ENCODE data around the gene TMC4.
"Not testable (repeated sequence)": the region's sequence is repeated elsewhere in the genome, so short reads cannot be mapped to it uniquely, and the experiment has no call there.

The TMC4 gene

GRCh38 chr19:54189145-54189734 lies 16.3 kb upstream of the TMC4 start, which contains the start of gene MBOAT7:
Gene MBOAT7, minus strand, starts transcription at chr19:54189580. Its CDS starts 1,072 bp downstream, at chr19:54188508.
- DNase-seq = no peak
- peak within 1 kb of the TSS; percentile 99 for H3K27ac ChIP-seq
- H3K4me3 ChIP-seq (ENCODE audit: low read depth, low read length) = peak within 1 kb of the TSS; percentile 81
- no peaks in the 10 kb centered on the region for H3K27me3 ChIP-seq (ENCODE audit: insufficient read depth, low read depth, severe bottlenecking)
- H3K9me3 ChIP-seq (ENCODE audit: severe bottlenecking) = no peaks in the 10 kb centered on the region
- 0 out of 2 replicates have a peak, but pooled peaks have one; percentile 45 for TF ChIP-seq CTCF (IDR thresholded peaks at IDR 0.05; ENCODE audit: low read depth, low read length)
- H3K36me3 ChIP-seq = peaks cover 25% of the 10 kb centered on the region

GRCh38 chr19:54188215-54188871 lies 15.4 kb upstream of the TMC4 start:
- DNase-seq = no peak
- peak overlapping the region; percentile 49 for H3K4me3 ChIP-seq (ENCODE audit: low read depth, low read length)
- peak overlapping the region; percentile 91 for H3K27ac ChIP-seq
- peaks cover 16% of the 10 kb centered on the region for H3K36me3 ChIP-seq
- no peaks in the 10 kb centered on the region for H3K27me3 ChIP-seq (ENCODE audit: insufficient read depth, low read depth, severe bottlenecking)
- H3K9me3 ChIP-seq (ENCODE audit: severe bottlenecking) = no peaks in the 10 kb centered on the region
- TF ChIP-seq CTCF (IDR thresholded peaks at IDR 0.05; ENCODE audit: low read depth, low read length) = no peak

- H3K9me3 ChIP-seq (ENCODE audit: severe bottlenecking) = no peaks in the 10 kb centered on the region
- H3K27me3 ChIP-seq (ENCODE audit: insufficient read depth, low read depth, severe bottlenecking) = no peaks in the 10 kb centered on the region
- H3K27ac ChIP-seq = no peak overlapping the region
- H3K36me3 ChIP-seq = peaks cover 12% of the 10 kb centered on the region
- DNase-seq = no peak
- no peak for TF ChIP-seq CTCF (IDR thresholded peaks at IDR 0.05; ENCODE audit: low read depth, low read length)
- no peak overlapping the region for H3K4me3 ChIP-seq (ENCODE audit: low read depth, low read length)
These were observed 14.0 kb upstream of the TMC4 start for GRCh38 chr19:54186934-54187381.

GRCh38 chr19:54186351-54186750 lies 13.4 kb upstream of the TMC4 start:
- H3K27ac ChIP-seq = no peak overlapping the region
- DNase-seq = no peak
- peaks cover 12% of the 10 kb centered on the region for H3K36me3 ChIP-seq
- no peak overlapping the region for H3K4me3 ChIP-seq (ENCODE audit: low read depth, low read length)
- no peak for TF ChIP-seq CTCF (IDR thresholded peaks at IDR 0.05; ENCODE audit: low read depth, low read length)
- no peaks in the 10 kb centered on the region for H3K27me3 ChIP-seq (ENCODE audit: insufficient read depth, low read depth, severe bottlenecking)
- no peaks in the 10 kb centered on the region for H3K9me3 ChIP-seq (ENCODE audit: severe bottlenecking)

GRCh38 chr19:54183431-54183830 lies 10.5 kb upstream of the TMC4 start:
- H3K4me3 ChIP-seq (ENCODE audit: low read depth, low read length) = no peak overlapping the region
- DNase-seq = no peak
- H3K9me3 ChIP-seq (ENCODE audit: severe bottlenecking) = no peaks in the 10 kb centered on the region
- H3K36me3 ChIP-seq = peaks cover 29% of the 10 kb centered on the region
- TF ChIP-seq CTCF (IDR thresholded peaks at IDR 0.05; ENCODE audit: low read depth, low read length) = no peak
- no peaks in the 10 kb centered on the region for H3K27me3 ChIP-seq (ENCODE audit: insufficient read depth, low read depth, severe bottlenecking)
- H3K27ac ChIP-seq = no peak overlapping the region

- H3K9me3 ChIP-seq (ENCODE audit: severe bottlenecking); DNase-seq; H3K27me3 ChIP-seq (ENCODE audit: insufficient read depth, low read depth, severe bottlenecking); H3K27ac ChIP-seq; H3K4me3 ChIP-seq (ENCODE audit: low read depth, low read length): not testable (repeated sequence)
- H3K36me3 ChIP-seq = peaks cover 28% of the 10 kb centered on the region
These were observed 8.9 kb upstream of the TMC4 start for GRCh38 chr19:54181894-54182293.
